Activated CD4-positive, alpha-beta T cell treated with anti-CD3 and anti-CD28 coated beads for 36 hours (primary cell): Measurements from ENCODE around the gene BCL3. TPM values are rescaled to one million over a fixed set of nuclear protein-coding genes. Genes with fewer than 3 reads are reported as not detected.

ENCODE experiments used
- ATAC-seq: fragments of 200-7000 bp; cut with Tn5 transposase; one replicate; pipeline ENCODE4 v1.10.0; 2021; ENCODE audit warnings: mild to moderate bottlenecking, moderate library complexity
- CTCF ChIA-PET: fragments of 350-600 bp; sonication (Branson Sonifier 250); formaldehyde crosslinking; loops from one replicate; lab custom pipeline; 2021; ENCODE audit warnings: antibody characterized with exemption; lab: Charles Lee
- POLR2A ChIA-PET: fragments of 350-600 bp; sonication (Branson Sonifier 250); formaldehyde crosslinking; loops from one replicate; lab custom pipeline; 2021; ENCODE audit warnings: antibody characterized with exemption, inconsistent platforms; lab: Charles Lee
- DNase-seq: peaks from one replicate; pipeline ENCODE4 v3.0.0-alpha.2; 2020
- H3K27ac Mint-ChIP-seq: one replicate; pipeline ENCODE4 v1.8.0; 2021; ENCODE audit warnings: mixed read lengths
- H3K27me3 Mint-ChIP-seq: one replicate; pipeline ENCODE4 v1.8.0; 2021; ENCODE audit warnings: mixed read lengths
- H3K36me3 Mint-ChIP-seq: one replicate; pipeline ENCODE4 v1.8.0; 2021; ENCODE audit warnings: low read depth, mixed read lengths
- H3K4me1 Mint-ChIP-seq: one replicate; pipeline ENCODE4 v1.8.0; 2021; ENCODE audit warnings: mixed read lengths
- H3K4me3 Mint-ChIP-seq: one replicate; pipeline ENCODE4 v1.8.0; 2021; ENCODE audit warnings: mild to moderate bottlenecking, moderate library complexity, mixed read lengths
- H3K9me3 Mint-ChIP-seq: one replicate; pipeline ENCODE4 v1.8.0; 2021; ENCODE audit warnings: low read depth, mixed read lengths
- intact Hi-C, 2 experiments: fragments of 100-400 bp; cut with DNase I in 1 of 2; cut with micrococcal nuclease in 1 of 2; formaldehyde crosslinking; loops; one replicate each; pipeline versions ENCODE4 v1.14.2 to v1.15.1; 2022 to 2024; cut with DNase I, micrococcal nuclease
- total RNA-seq, 2 experiments: library from RNA; stranded (reverse); gene quantifications; one replicate each; pipeline ENCODE4 v1.2.3, GENCODE V29; 2021

Gene BCL3
- total RNA-seq, 2 experiments from 2014 or later, result 56.2 to 81.5 TPM

DNA sequence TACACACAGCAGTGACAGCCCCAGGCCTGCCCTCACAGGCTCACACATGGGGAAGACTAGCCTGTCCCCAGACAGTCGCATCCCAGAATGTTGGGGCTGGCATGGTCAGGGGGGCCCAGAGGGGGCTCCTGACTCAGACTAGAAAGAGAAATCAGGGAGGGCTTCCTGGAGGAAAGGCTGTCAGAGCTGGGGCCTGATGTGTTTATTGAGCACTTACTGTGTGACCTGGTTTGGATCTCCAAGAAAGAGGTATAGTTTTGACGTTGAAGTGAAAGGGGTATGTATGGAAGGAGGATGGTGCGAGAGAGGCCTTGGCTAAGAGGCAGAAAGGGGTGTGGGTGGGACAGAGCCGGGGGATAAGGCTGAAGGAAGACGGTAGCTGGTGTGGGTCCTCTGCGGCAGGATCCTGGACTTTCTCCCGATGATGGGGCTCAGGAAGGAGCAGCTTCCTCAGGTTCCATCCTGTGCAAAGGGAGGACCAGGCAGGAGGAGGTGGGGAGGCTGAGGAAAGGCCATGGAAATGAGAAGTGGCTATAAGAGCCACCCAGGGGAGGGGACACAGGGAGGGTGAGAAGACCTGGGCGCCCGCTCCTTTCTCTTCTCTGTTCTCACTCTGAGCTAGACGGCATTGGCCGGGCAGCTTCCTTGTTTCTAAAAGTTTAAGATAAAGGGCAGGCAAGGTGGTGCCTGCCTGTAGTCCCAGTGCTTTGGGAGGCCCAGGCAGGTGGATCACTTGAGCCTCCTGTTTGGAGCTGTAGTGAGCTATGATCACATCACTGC, 16.1 kb upstream of the BCL3 start:
- no peak for ATAC-seq
- no peak for DNase-seq
- H3K27me3 Mint-ChIP-seq, result no peaks in the 10 kb centered on the region
- no peaks in the 10 kb centered on the region for H3K36me3 Mint-ChIP-seq
- peaks cover 7% of the 10 kb centered on the region for H3K4me1 Mint-ChIP-seq
- H3K4me3 Mint-ChIP-seq, result no peak overlapping the region
- ChIA-PET POLR2A (no interaction called here), CTCF (interaction anchor here (1.9 to 4.4 kb wide), 2 partner anchors 8 to 39 kb away, joined by 10 to 19 read pairs; no protein-coding TSS in a partner anchor)
- intact Hi-C loops, result no loop called here
- no peak overlapping the region for H3K27ac Mint-ChIP-seq
- H3K9me3 Mint-ChIP-seq, result no peaks in the 10 kb centered on the region

DNA sequence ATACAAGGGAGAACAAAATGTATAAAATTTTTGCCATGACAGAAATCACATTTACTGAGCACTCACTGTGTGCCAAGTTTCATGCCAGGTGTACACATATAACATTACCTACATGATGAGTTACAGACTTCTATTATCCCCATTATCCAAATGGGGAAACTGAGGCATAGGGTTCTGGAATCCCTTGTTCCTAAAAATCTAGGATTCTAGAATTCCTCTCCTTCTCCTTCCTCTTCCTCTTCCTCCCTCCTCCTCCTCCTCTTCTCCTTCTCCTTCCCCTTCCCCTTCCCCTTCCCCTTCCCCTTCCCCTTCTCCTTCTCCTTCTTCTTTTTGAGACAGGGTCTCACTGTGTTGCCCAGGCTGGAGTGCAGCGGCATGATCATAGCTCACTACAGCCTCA, 14.2 kb upstream of the BCL3 start:
- Mint-ChIP-seq H3K4me3 (no peak overlapping the region), H3K9me3 (no peaks in the 10 kb centered on the region), H3K27me3 (no peaks in the 10 kb centered on the region), H3K36me3 (no peaks in the 10 kb centered on the region), H3K27ac (no peak overlapping the region), H3K4me1 (no peaks in the 10 kb centered on the region)
- CTCF ChIA-PET, result interaction anchor here (1.0 kb wide), 1 partner anchor 10 kb away, joined by 7 read pairs; no protein-coding TSS in a partner anchor
- ATAC-seq (no peak), DNase-seq (no peak)
- intact Hi-C loops, result no loop called here
- POLR2A ChIA-PET, result no interaction called here

DNA sequence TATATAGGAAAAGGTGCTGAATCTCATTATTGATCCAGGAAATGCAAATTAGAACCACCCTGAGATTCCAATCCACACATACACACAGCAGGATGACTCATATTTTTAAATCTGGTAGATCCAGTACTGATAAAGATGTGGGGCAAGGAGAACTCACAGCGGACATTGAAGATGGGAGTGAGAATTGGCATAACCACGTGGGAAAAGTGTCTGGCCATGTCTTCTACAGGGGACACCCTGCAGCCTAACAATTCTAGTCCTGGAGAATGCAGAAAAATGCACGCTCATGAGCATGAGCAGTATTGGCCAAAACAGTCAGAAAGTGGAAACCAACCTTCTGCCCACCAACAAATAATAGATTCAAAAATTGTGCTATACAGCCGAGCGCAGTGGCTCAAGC, 13.5 kb upstream of the BCL3 start:
- Mint-ChIP-seq H3K4me1 (no peaks in the 10 kb centered on the region), H3K4me3 (no peak overlapping the region), H3K9me3 (no peaks in the 10 kb centered on the region), H3K27me3 (no peaks in the 10 kb centered on the region), H3K27ac (no peak overlapping the region), H3K36me3 (no peaks in the 10 kb centered on the region)
- intact Hi-C loops, result no loop called here
- no peak for DNase-seq
- no peak for ATAC-seq
- POLR2A ChIA-PET, result no interaction called here
- CTCF ChIA-PET, result interaction anchor here (1.0 kb wide), 1 partner anchor 11 kb away, joined by 7 read pairs; no protein-coding TSS in a partner anchor

DNA sequence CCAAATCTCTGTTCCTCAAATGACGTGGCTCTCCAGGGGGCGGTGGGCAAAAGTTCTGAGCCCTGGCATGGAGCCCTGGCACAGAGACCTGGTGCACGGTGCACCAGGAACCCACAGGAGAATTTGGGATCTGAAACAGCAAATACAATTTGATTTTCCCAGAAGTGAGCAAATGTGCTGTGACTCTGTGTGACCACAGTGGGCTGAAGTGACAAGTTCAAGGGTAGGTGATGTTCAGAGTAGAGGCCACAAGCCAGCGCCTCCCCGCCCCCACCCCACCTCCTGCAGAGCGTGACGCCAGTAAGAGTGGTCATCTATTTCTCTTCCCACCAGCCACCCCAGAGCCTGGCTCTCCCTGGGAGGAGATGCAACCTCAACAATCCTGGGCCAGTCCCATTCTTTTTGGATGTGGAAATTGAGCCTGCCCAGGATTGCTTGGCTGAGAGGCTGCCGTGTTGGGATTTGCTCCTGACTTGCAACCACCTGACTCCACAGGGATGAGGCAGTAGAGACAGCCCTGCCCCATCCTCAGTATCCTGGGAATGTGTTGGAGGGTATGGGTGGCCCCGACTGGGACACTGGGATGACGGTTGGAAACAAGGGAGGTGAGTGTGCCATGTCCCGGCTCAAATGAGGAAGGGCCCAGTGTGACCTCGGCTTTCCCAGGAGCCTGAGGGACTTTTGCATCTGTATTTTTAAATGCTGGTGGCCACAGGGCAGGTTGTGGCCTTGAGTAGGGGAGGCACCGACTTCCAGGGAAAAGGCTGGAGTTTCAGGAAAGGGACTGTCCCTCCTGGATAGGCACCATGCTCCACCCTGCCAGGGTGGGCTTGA, 11.1 kb upstream of the BCL3 start:
- Mint-ChIP-seq H3K9me3 (no peaks in the 10 kb centered on the region), H3K4me3 (no peak overlapping the region), H3K4me1 (no peaks in the 10 kb centered on the region), H3K36me3 (no peaks in the 10 kb centered on the region), H3K27me3 (no peaks in the 10 kb centered on the region), H3K27ac (no peak overlapping the region)
- intact Hi-C loops, result no loop called here
- POLR2A ChIA-PET, result no interaction called here
- CTCF ChIA-PET, result interaction anchor here (0.7 to 2.0 kb wide), 5 partner anchors 13 to 47 kb away, joined by 3 to 11 read pairs (median 3); no protein-coding TSS in a partner anchor
- ATAC-seq (peak; percentile 37), DNase-seq (no peak)

DNA sequence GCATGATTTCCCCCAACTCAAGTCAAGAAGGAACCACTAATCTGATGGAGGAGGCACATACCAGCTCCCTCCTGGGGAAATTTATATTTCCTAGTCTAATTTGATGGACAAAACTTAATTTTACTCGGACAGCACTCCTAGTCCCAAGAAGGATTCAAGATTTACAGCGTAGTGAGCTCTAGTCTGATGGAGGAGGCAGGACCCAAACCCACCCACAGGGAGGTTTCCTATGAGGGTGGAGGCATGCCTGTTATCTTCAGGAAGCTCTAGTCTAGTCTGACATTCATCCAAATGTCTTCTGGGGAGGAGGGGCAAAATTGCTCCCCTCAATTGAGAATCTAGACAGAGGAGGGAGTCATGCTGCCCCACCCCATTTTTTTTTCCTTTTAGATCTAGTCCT, 10.4 kb upstream of the BCL3 start:
- Mint-ChIP-seq H3K36me3 (no peaks in the 10 kb centered on the region), H3K4me1 (no peaks in the 10 kb centered on the region), H3K4me3 (no peak overlapping the region), H3K27me3 (no peaks in the 10 kb centered on the region), H3K9me3 (no peaks in the 10 kb centered on the region), H3K27ac (no peak overlapping the region)
- ChIA-PET POLR2A (no interaction called here), CTCF (interaction anchor here (1.0 to 2.0 kb wide), 4 partner anchors 15 to 45 kb away, joined by 3 to 9 read pairs (median 4); no protein-coding TSS in a partner anchor)
- no peak for ATAC-seq
- DNase-seq, result no peak
- intact Hi-C loops, result no loop called here

DNA sequence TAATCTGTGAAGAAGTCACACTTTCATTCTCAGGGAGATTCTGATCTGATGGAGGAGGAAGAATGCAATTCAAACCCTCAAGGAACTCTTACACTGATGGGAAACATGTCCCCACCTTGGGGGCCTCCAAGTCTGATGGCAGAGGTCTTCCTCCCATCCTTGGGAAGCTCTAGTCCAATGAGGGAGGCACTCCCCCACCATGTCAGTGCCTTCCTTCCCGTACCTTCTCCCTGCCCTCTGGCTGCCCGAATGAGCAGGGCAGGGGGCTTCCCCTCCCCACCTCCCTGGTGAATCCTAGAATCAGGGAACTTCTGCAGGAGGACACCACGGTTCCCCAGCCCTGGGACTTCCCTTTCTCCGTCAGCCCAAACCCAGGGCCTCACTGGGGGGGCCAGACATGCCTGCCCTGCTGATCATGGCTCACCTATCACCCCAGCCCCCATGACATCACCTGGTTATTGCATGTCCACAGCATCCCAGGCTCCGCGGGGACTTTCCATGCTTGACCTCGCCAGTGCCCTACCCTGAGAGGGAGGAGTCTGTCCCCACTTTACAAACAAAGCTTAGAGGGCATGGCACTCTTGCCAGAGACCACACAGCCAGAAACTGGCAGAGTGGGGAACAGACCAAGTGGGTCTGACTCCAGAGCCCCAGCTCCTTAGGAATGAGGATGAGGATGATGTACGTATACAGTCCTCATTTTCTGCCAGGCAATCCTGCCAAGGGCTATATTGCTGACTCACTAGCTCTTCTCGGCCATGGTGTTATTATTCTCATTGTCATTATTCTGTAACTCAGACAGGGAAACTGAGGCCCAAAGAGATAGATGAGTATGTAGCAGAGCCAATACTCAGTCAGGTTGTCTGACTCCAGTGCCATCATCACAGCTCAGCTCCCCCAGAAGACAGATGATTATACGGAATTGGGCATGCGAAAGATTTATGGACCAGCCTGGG, 9.6 kb upstream of the BCL3 start:
- Mint-ChIP-seq H3K27ac (no peak overlapping the region), H3K4me1 (no peaks in the 10 kb centered on the region), H3K9me3 (no peaks in the 10 kb centered on the region), H3K36me3 (no peaks in the 10 kb centered on the region), H3K27me3 (no peaks in the 10 kb centered on the region), H3K4me3 (no peak overlapping the region)
- ChIA-PET CTCF (interaction anchor here (0.6 to 2.4 kb wide), 9 partner anchors 8 to 108 kb away, joined by 3 to 9 read pairs (median 4); no protein-coding TSS in a partner anchor), POLR2A (no interaction called here)
- ATAC-seq (no peak), DNase-seq (no peak)
- intact Hi-C loops, result no loop called here

DNA sequence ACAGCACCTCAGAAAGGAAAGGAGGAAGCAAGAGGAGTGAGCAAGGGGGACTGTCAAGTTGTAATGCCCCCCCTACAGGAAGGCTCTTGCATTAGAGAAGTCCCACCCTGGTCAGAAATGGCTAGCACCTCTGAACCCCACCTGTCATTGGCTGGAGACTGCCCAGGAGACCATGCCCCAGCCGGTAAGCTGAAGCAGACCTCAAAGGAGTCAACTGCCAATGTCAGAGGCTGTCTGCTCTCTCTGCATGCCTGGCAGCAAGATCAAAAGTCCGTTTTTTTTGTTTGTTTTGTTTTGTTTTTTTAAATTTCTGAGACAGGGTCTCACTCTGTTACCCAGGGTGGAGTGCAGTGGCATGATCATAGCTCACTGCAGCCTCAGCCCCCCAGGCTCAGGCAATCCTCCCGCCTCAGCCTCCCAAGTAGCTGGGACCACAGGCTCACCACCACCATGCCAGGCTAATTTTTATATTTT, 8.1 kb upstream of the BCL3 start:
- ChIA-PET CTCF (interaction anchor here (1.7 to 2.4 kb wide), 2 partner anchors 12 to 30 kb away, joined by 4 to 6 read pairs; no protein-coding TSS in a partner anchor), POLR2A (no interaction called here)
- ATAC-seq (no peak), DNase-seq (no peak)
- Mint-ChIP-seq H3K4me1 (peaks cover under 1% of the 10 kb centered on the region), H3K9me3 (no peaks in the 10 kb centered on the region), H3K27me3 (no peaks in the 10 kb centered on the region), H3K4me3 (no peak overlapping the region), H3K27ac (no peak overlapping the region), H3K36me3 (no peaks in the 10 kb centered on the region)
- intact Hi-C loops, result no loop called here

DNA sequence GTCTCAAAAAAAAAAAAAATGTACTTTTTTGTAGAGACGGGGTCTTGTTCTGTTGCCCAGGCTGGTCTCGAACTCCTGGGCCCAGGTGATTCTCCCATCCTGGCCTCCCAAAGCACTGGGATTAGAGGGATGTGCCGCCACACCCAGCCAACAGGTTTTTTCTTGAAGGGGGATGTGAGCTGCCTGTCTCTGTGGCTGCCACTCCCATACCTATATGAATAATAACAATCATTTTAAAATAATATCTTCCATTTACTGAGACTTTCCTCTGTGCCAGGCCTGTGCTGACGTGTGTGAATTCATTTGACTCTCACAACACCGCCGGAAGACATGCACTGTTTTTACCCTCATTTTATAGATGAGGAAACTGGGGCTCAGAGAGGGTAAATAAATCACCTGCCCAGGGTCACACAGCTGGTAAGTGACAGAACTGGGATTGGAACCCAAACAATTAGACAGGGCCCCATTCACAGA, 7.2 kb upstream of the BCL3 start:
- no peaks in the 10 kb centered on the region for H3K9me3 Mint-ChIP-seq
- H3K4me3 Mint-ChIP-seq, result no peak overlapping the region
- DNase-seq, result no peak
- peak; percentile 55 for ATAC-seq
- H3K36me3 Mint-ChIP-seq, result no peaks in the 10 kb centered on the region
- CTCF ChIA-PET, result interaction anchor here (0.8 to 2.4 kb wide), 2 partner anchors 29 to 51 kb away, joined by 3 to 6 read pairs; no protein-coding TSS in a partner anchor
- H3K4me1 Mint-ChIP-seq, result peaks cover 9% of the 10 kb centered on the region
- POLR2A ChIA-PET, result interaction anchor here (1.6 kb wide), 1 partner anchor 12 kb away, joined by 5 read pairs; no protein-coding TSS in a partner anchor
- intact Hi-C loops, result no loop called here
- peak overlapping the region; percentile 37 for H3K27ac Mint-ChIP-seq
- H3K27me3 Mint-ChIP-seq, result no peaks in the 10 kb centered on the region

DNA sequence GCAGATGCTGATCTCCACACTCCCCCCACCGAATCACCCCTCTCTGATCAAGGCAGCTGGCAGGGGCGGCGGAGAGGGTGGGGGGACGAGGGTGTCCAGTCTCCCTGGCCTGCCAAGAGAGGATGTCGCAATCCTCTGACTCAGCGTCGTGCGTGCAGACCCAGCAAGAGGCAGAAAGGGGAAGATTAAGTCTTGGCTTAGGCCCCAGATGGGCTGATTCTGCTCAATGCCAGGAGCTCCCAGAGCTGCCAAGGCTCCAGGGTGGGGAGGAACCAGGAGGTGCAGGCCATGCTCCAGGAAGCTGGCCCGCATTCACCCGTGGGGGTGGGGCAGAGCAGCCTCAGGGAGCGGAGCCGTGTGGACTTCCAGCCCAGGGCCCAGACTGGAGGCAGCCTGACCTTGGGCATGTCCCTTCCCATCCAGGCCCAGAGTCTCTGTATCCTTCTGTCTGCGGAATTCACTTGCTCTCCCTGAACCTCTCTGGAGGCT, 6.6 kb upstream of the BCL3 start:
- CTCF ChIA-PET, result interaction anchor here (0.8 kb wide), 1 partner anchor 52 kb away, joined by 3 read pairs; no protein-coding TSS in a partner anchor
- ATAC-seq, result peak; percentile 47
- intact Hi-C loops, result no loop called here
- POLR2A ChIA-PET, result interaction anchor here (1.6 kb wide), 1 partner anchor 12 kb away, joined by 5 read pairs; no protein-coding TSS in a partner anchor
- H3K27me3 Mint-ChIP-seq, result no peaks in the 10 kb centered on the region
- H3K9me3 Mint-ChIP-seq, result no peaks in the 10 kb centered on the region
- H3K4me3 Mint-ChIP-seq, result no peak overlapping the region
- H3K36me3 Mint-ChIP-seq, result no peaks in the 10 kb centered on the region
- no peak overlapping the region for H3K27ac Mint-ChIP-seq
- peak; percentile 39 for DNase-seq
- H3K4me1 Mint-ChIP-seq, result peaks cover 15% of the 10 kb centered on the region

DNA sequence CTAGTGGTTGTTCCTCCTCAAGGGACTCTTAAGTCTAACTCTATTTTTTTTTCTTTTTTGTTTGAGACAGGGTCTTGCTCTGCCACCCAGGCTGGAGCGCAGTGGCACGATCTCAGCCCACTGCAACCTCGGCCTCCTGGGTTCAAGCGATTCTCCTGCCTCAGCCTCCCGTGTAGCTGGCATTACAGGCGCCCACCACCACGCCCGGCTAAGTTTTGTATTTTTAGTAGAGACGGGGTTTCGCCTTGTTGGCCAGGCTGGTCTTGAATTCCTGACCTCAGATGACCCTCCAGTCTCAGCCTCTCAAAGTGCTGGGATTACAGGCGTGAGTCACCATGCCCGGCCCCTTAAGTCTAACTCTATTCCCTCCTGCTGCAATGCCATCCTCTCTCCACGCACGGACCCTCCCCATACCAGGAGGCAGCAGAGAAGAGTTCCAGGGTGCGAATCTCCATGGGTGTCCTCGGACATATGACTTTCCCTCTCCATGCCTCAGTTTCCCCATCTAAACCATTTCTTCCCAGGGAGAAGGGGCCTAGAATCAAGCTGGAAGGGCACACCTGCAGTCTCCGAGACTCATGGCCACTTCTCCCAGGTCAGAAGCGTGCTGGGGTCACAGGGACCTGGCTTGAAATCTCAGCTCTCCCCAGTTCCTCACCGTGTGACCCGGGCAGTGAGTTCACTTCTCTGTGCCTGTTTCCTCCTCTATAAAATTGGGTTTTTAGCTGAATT, 6.0 kb upstream of the BCL3 start:
- Mint-ChIP-seq H3K4me1 (peaks cover 18% of the 10 kb centered on the region), H3K9me3 (no peaks in the 10 kb centered on the region), H3K27me3 (no peaks in the 10 kb centered on the region), H3K36me3 (no peaks in the 10 kb centered on the region), H3K27ac (peak overlapping the region; percentile 47), H3K4me3 (no peak overlapping the region)
- ATAC-seq, result no peak
- no peak for DNase-seq
- ChIA-PET CTCF (interaction anchor here (1.1 to 1.6 kb wide), 2 partner anchors 19 to 28 kb away, joined by 3 read pairs; no protein-coding TSS in a partner anchor), POLR2A (interaction anchor here (1.6 kb wide), 1 partner anchor 11 kb away, joined by 5 read pairs; no protein-coding TSS in a partner anchor)
- intact Hi-C loops, result no loop called here
